Stimulated activated CD8-positive, alpha-beta memory T cell treated with anti-CD3 and anti-CD28 coated beads, Interleukin-15, amount 100 ng/mL, for 48 hours (primary cell): ENCODE results near the gene PRKACB.

Experiments
- DNase-seq, 2 donors: peaks; one replicate each; pipeline ENCODE4 v3.0.0-alpha.2; 2020; ENCODE audit warnings: low read depth in 2 of 2

Gene PRKACB

GRCh38 chr1:84156210-84156621 is 12.1 kb downstream of the PRKACB start:
- DNase-seq = no peak

GRCh38 chr1:84159533-84160240 is 15.6 kb downstream of the PRKACB start:
- no peak for DNase-seq

GRCh38 chr1:84162295-84162694 is 18.2 kb downstream of the PRKACB start:
- no peak for DNase-seq

GRCh38 chr1:84163123-84163931 is 19.3 kb downstream of the PRKACB start:
- DNase-seq = no peak

GRCh38 chr1:84164161-84164560 is 20.1 kb downstream of the PRKACB start:
- DNase-seq = no peak

GRCh38 chr1:84164567-84165021 is 20.5 kb downstream of the PRKACB start:
- no peak for DNase-seq

GRCh38 chr1:84165601-84166000 is 21.5 kb downstream of the PRKACB start:
- no peak for DNase-seq

GRCh38 chr1:84166797-84167196 is 22.7 kb downstream of the PRKACB start:
- no peak for DNase-seq

GRCh38 chr1:84168783-84169182 is 24.7 kb downstream of the PRKACB start:
- DNase-seq = no peak

- DNase-seq = no peak
Measured at GRCh38 chr1:84170171-84170570, 26.1 kb downstream of the PRKACB start.

GRCh38 chr1:84171481-84171880 is 27.4 kb downstream of the PRKACB start:
- DNase-seq = no peak

GRCh38 chr1:84174051-84174556 is 30.0 kb downstream of the PRKACB start:
- no peak for DNase-seq

GRCh38 chr1:84181350-84182005 is 37.4 kb downstream of the PRKACB start:
- no peak for DNase-seq

- DNase-seq = no peak
Measured at GRCh38 chr1:84190455-84190854, 46.4 kb downstream of the PRKACB start.

GRCh38 chr1:84192681-84193080 is 48.6 kb downstream of the PRKACB start:
- no peak for DNase-seq

- DNase-seq = no peak
Measured at GRCh38 chr1:84198832-84199231, 54.8 kb downstream of the PRKACB start.

- DNase-seq = no peak
Measured at GRCh38 chr1:84199257-84199656, 55.2 kb downstream of the PRKACB start.

- DNase-seq = no peak
Measured at GRCh38 chr1:84202126-84202525, 58.1 kb downstream of the PRKACB start.

- DNase-seq = no peak
Measured at GRCh38 chr1:84206375-84206774, 62.3 kb downstream of the PRKACB start.

- DNase-seq = no peak
Measured at GRCh38 chr1:84208935-84209334, 64.9 kb downstream of the PRKACB start.

- no peak for DNase-seq
Measured at GRCh38 chr1:84214115-84214956, 70.3 kb downstream of the PRKACB start.
